Sigmoid colon (tissue), 4 donors: Measurements from ENCODE around the gene DIO3.

ENCODE experiments used
- CTCF ChIP-seq, 4 experiments: fragments of 450-650 bp in 3 of 4; fragments of 200-600 bp in 1 of 4; IDR thresholded peaks; one replicate each; pipeline ENCODE4 v1.5.1; 2016 to 2019; ENCODE audit warnings: antibody characterized with exemption in 4 of 4, mild to moderate bottlenecking in 3 of 4, moderate library complexity in 2 of 4
- POLR2AphosphoS5 ChIP-seq, 4 donors: sonication (generic); formaldehyde crosslinking; IDR thresholded peaks; one replicate each; pipeline ENCODE4 v1.6.1; 2017; ENCODE audit warnings: antibody characterized with exemption in 4 of 4

DNA sequence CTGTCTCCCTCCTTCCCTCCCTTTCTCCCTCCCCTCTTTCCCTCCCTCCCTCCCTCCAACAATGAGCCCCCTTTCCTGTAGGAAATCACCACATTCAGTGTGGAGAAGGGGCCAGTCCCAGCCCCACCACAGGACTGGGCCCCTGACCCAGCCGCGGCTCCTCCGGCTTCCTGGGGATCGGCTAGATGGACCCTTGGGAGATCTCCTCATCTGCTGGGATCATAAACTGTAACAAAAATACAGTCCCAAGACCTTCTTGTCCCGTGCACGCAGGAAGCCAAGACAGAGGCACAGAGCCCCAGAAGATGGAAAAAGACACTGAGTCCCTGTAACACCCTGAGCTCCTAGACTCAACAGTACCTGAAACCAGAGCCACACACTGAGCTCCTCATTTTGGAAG lies 23.9 kb downstream of the DIO3 start:
- TF ChIP-seq CTCF (IDR thresholded peaks at IDR 0.05) = no peak
- no peak for TF ChIP-seq POLR2AphosphoS5 (IDR thresholded peaks at IDR 0.05)
